HG03439 (cell line): ENCODE data around the gene GEMIN2.
"Not testable (repeated sequence)": the region's sequence is repeated elsewhere in the genome, so short reads cannot be mapped to it uniquely, and the experiment has no call there.

Experiments used
- ATAC-seq: cut with Tn5 transposase; IDR thresholded peaks from one replicate; pipeline ENCODE4 v1.9.1; 2021; ENCODE audit warnings: mild to moderate bottlenecking, moderate library complexity; ENCODE audit not compliant: unreplicated experiment

GEMIN2 gene

DNA sequence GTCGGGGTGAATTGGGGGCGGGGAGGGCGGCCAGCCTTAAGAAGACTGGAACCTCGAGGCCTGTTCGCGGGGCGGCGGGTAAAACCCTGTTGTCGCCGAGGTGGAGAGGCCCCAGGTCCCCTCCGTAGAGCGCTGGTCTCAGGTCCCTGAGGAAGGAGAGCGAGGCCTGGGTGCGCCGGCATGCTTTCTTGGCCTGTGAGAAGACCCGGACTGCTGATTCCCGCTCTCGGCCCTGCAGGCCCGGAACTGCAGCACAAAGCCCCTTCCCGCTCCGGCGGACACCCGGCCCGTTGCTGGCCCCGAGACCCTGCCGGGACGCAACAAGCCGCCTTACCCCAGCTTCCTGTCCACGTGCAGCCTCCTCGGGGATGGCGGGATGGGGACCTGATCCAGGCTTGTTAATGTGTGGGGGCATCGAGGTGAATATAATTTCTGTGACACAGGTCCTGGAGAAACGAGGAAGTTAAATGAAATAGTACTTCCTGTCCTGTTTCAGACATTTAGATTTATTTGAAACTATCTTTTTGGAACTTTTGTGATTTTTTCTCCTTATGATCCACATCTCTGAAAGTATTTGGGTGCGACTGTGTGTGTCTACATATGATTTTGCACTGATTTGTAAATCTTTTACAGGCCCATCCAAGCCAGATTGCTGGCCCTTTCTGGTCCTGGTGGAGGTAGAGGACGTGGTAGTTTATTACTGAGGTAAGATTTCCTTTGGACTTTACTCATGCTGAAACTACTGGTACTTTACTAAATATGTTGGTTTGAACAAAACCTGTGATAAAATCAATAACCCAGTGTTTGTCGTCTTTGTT lies 61.5 kb downstream of the GEMIN2 start:
- ATAC-seq = peak; percentile 6

DNA sequence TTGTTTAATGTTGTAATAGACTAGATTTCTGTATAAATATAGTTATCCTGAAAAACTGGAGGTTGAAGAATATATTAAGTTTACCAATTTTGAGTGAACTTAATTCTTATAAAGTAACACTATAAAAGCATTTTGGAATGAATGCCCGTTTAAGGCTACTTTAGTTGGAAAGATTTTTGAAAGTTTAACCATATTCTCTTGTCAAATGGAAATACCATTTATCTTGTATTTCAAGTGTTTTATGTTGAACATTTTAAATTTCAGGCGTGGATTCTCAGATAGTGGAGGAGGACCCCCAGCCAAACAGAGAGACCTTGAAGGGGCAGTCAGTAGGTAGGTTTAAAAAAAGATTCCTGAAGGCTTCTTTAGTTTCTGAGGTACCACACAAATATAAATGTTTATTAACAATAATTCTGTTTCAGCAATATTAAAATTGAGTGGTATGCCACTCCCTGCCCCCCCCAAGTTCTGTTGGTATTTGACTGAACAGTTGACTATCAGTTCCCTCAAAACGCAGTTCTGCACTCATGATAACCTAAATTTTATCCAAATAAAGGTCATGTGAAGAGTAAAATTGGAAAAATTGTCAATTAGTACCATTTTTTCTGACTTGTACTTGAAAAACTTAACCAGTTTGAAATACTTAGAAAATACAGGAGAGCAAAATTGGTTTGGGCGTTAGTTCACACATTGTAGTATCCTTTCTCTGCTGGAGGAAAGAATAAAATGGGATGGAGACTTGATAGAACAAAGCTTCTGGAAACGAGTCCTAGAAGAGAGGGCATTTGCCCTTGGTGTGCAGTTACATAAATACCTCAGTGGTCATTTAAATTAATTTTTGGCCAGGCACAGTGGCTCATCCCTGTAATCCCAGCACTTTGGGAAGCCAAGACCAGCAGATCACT lies 62.4 kb downstream of the GEMIN2 start:
- no peak for ATAC-seq

DNA sequence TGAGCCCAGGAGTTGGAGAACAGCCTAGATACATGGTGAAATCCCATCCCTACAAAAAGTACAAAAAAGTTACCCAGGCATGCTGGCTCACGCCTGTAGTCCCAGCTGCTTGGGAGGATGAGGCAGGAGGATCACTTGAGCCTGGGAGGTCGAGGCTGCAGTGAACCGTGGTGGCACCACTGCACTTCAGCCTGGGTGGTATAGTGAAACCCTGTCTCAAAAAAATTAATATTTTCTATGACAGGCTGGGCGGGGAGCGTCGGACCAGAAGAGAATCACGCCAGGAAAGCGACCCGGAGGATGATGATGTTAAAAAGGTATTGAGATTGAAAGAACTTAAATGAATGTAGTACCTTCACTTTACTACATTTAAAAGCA lies 63.0 kb downstream of the GEMIN2 start:
- ATAC-seq = no peak

DNA sequence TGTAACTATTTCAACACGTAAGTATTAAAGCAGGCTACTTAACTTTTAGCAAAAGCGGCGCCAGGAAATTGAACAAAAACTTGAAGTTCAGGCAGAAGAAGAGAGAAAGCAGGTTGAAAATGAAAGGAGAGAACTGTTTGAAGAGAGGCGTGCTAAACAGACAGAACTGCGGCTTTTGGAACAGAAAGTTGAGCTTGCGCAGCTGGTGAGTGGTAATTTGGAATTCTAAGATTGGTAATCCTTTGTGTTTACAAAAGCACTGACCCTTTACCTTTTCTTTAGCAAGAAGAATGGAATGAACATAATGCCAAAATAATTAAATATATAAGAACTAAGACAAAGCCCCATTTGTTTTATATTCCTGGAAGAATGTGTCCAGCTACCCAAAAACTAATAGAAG lies 64.9 kb downstream of the GEMIN2 start:
- ATAC-seq = no peak

DNA sequence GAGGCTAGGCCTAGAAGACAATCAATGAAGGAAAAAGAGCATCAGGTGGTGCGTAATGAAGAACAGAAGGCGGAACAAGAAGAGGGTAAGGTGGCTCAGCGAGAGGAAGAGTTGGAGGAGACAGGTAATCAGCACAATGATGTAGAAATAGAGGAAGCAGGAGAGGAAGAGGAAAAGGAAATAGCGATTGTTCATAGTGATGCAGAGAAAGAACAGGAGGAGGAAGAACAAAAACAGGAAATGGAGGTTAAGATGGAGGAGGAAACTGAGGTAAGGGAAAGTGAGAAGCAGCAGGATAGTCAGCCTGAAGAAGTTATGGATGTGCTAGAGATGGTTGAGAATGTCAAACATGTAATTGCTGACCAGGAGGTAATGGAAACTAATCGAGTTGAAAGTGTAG lies 66.4 kb downstream of the GEMIN2 start:
- no peak for ATAC-seq

DNA sequence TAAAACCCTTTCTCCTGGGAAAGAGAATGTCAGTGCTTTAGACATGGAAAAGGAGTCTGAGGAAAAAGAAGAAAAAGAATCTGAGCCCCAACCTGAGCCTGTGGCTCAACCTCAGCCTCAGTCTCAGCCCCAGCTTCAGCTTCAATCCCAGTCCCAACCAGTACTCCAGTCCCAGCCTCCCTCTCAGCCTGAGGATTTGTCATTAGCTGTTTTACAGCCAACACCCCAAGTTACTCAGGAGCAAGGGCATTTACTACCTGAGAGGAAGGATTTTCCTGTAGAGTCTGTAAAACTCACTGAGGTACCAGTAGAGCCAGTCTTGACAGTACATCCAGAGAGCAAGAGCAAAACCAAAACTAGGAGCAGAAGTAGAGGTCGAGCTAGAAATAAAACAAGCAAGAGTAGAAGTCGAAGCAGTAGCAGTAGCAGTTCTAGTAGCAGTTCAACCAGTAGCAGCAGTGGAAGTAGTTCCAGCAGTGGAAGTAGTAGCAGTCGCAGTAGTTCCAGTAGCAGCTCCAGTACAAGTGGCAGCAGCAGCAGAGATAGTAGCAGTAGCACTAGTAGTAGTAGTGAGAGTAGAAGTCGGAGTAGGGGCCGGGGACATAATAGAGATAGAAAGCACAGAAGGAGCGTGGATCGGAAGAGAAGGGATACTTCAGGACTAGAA lies 67.0 kb downstream of the GEMIN2 start:
- ATAC-seq = no peak

DNA sequence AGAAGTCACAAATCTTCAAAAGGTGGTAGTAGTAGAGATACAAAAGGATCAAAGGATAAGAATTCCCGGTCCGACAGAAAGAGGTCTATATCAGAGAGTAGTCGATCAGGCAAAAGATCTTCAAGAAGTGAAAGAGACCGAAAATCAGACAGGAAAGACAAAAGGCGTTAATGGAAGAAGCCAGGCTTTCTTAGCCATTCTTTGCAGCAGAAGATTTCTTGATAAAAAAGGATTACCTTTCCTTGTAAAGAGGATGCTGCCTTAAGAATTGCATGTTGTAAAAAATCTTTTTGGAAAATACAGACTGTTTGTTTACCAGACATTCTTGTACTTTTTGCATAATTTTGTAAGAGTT lies 67.5 kb downstream of the GEMIN2 start:
- no peak for ATAC-seq

DNA sequence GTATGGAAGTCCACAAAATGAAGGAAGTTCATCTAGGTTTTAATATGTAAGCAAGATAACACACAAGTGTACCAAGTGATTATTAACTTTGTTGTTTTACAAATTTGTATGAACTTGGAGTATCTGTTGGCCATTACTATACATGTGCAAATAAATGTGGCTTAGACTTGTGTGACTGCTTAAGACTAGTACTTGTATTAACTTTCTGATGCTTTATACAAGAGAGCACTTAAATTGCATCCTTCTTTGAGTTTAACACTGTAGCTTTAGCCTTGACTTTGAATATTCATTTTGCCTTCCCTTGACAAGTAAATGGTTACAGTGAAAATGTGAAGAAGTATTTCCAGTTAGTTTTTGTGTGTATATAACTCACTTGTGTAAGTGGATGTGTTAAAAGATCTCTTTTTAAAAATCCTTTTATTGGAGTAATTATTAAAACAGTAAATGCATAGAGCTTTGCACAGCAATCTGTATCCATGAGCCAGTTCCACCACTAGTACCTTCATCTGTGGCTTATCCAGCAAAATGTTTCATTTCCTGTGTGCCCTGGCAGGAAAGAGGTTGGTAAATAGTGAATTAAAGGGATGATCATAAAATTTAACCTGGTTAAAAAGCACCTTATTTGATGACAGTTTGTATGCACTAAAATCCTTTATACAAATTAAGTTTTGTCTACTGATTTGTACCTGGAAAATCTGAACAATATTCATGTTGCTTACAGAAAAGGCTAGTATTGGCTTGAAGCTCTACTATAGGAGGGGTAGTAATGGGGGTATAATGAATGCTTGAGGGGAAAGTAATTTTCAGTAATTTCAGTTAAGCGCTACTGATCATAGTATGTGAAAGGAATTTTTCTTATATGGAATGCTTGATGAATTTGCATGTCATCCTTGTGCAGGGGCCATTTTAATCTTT lies 68.9 kb downstream of the GEMIN2 start:
- no peak for ATAC-seq

DNA sequence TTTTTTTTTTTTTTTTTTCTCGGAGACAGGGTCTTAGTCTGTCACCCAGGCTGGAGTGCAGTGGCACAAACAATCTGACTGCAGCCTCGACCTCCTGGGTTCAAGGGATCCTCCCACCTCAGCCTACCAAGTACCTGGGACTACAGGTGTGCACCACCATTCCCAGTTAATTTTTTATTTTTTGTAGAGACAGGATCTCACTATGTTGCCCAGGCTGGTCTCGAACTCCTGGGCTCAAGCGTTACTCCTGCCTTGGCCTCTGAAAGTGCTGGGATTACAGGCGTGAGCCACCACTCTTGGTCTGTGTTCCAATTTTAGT lies 69.5 kb downstream of the GEMIN2 start:
- ATAC-seq = not testable (repeated sequence)

DNA sequence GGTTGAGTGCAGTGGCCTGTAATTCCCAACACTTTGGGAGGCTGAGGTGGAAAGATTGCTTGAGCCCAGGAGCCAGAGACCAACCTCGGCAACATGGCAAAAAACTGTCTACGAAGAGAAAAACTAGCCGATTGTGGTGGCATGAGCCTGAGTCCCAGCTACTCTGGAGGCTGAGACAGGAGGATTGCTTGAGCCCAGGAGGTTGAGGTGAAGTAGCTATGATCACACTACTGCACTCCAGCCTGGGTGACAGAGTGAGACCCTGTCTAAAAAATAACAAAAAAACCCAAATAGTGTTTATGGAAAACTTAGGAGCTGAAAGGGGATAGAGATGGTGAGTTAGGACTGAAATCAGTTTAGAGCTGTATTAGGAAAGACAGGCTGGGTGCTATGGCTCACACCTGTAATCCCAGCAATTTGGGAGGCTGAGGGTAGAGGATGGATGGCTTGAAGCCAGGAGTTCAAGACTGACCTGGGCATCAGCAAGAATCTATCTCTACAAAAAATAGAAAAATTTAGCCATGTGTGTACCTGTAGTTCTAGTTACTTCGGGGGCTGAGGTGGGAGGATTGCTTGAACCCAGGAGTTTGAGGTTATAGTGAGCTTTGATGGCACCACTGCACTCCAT lies 70.6 kb downstream of the GEMIN2 start:
- ATAC-seq = no peak

DNA sequence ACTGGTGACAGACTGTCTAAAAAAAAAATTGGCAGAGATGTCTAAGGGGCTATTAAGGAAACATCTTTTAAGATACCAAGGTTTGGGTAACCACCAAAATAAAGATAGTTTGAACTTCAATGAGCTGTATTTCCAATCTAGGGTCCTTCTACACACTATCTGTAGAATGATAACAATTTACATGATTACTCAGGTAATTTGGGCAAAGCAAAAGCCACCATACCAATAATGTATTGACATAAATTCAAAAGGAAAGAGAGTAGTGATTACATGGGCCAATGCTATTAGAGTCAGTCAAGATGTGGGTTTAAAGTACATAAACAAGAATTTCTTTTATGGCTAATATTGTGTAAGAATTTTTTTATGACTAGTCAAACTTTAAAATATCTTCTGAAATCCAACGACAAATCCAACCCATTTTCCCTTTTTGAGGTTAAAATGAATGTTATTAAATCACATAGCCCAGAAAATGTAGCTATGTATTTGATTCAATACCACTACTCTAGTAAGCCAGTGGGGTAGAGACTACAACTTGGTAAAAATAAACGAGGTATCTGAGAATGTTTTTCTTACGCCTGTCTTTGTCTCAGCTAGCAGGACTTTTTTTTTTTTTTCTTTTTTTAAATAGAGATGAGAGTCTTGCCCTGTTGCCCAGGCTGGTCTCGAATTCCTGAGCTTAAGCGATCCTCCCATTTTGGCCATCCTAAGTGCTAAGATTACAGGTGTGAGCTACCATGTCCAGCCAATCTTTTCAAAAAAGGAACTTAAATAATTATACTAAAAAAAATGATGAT lies 71.3 kb downstream of the GEMIN2 start:
- ATAC-seq = no peak
